ENCODE measurements around the gene BHLHE23.

- TF ChIP-seq CTCF (IDR thresholded peaks at IDR 0.05) (no peak), POLR2A (IDR thresholded peaks at IDR 0.05) (no peak)
These were observed 46.7 kb downstream of the BHLHE23 start for GRCh38 chr20:62959998-62960436.

Data from body of pancreas (tissue), 4 donors.